LNCaP clone FGC (cell line): ENCODE results near the gene BICDL1.

Experiments used
- DNase-seq: peaks from one replicate; pipeline ENCODE4 v3.0.0-alpha.2; 2011; ENCODE audit warnings: low read depth
- H3K4me3 ChIP-seq: 2 replicates; pipeline ENCODE4 v1.5.1; 2011; ENCODE audit warnings: mild to moderate bottlenecking, low read depth, low read length, control low read depth
- CTCF ChIP-seq: IDR thresholded peaks from 2 replicates; pipeline ENCODE4 v1.5.1; 2012; ENCODE audit warnings: mild to moderate bottlenecking; ENCODE audit not compliant: control insufficient read depth, insufficient read depth; ENCODE audit errors: extremely low read depth

The BICDL1 gene

DNA sequence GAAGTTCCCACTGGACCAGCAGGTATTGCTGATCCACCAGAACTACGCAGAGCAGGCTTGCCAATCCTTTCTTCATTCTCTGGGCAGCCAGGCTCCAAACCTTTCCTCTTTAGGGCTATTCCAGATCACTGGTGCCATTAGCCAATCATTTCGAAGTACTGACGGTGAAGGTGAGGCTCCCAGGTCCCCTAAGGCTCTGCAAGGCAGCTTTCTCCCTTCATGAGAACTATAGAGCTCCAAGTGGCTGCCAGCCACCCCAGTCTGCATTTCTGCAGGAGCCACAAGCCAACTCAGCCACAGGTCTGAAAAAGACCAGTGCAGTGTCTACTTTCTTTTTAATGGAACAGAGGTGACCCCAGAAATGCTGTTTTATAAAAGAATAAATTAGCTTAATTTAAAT, 78.9 kb downstream of the BICDL1 start:
- H3K4me3 ChIP-seq = no peak overlapping the region
- TF ChIP-seq CTCF = no peak
- no peak for DNase-seq

GRCh38 chr12:120069278-120069677, 80.2 kb downstream of the BICDL1 start:
- DNase-seq = no peak
- no peak overlapping the region for H3K4me3 ChIP-seq
- TF ChIP-seq CTCF = no peak

DNA sequence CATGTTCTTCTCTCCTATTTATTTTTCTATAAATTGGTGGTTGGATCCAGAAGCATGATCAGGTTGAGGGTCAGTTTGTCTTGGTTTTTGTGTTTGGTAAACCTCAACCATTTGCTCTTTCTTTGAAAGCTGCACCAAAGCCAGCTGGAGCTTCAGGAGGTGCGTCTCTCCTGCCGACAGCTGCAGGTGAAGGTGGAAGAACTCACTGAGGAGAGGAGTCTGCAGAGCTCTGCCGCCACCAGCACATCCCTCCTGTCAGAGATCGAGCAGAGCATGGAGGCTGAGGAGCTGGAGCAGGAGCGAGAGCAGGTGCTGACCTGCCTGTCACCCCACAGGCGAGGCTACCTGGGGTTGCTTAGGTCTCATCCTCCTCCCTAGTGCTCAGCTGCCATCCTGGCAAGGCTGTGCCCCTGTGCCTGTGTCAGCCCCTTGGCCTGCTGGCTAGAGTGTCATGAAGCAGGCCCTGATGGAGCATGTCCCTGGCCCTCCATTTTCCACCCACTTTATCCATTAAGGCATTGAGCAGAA, 82.5 kb downstream of the BICDL1 start:
- no peak for TF ChIP-seq CTCF
- no peak for DNase-seq
- no peak overlapping the region for H3K4me3 ChIP-seq

DNA sequence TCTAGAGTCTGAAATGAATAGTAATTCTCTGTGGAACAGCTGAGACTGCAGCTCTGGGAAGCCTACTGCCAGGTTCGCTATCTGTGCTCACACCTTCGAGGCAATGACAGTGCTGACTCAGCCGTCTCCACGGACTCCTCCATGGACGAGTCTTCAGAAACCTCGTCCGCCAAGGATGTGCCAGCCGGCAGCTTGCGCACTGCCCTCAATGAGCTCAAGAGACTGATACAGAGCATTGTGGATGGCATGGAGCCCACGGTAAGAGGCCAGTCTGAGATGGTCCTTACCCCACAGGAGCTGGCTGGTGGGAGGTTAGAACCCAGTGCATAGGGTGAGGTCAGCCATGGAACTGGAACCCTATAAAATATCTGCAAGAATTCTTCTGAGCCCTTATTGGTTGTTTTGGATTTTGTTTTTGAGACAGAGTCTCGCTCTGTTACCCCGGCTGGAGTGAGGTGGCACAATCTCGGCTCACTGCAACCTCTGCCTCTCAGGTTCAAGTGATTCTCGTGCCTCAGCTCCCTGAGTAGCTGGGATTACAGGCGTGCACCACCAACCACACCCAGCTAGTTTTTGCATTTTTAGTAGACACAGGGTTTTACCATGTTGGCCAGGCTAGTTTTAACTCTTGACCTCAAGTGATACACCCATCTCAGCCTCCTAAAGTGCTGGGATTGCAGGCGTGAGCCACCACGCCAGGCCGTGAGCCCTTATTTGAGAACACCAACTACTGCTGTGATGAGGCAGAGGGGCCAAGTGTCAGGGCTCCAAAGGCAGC, 83.6 kb downstream of the BICDL1 start:
- no peak for DNase-seq
- TF ChIP-seq CTCF = no peak
- H3K4me3 ChIP-seq = no peak overlapping the region

DNA sequence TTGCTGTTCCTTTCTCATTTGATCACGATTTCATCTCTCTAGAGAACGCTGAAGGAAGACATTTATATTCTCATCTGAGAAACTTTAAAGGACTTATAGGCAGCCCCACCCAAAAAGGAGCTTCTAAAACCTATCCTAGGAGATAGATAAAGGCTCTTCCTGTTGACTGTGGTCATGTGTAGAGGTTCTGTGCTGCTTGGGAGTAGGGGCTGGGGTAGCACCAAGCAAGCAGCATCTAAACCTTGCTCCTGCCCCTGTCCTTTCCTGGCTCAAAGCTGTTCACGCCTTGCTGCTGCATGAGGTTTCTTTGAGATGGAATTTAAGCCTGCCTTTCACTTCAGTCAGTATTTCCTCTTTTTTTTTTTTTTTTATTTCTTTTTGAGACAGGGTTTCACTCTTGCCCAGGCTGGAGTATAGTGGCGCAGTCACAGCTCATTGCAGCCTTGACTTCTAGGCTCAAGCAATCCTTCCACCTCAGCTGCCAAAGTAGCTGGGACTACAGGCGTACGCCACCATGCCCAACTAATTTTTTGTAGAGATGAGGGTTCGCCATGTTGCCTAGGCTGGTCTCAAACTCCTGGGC, 86.1 kb downstream of the BICDL1 start:
- no peak for DNase-seq
- no peak for TF ChIP-seq CTCF
- H3K4me3 ChIP-seq = no peak overlapping the region

GRCh38 chr12:120076651-120077050, 87.6 kb downstream of the BICDL1 start:
- TF ChIP-seq CTCF = no peak
- no peak for DNase-seq
- no peak overlapping the region for H3K4me3 ChIP-seq
